ENCODE measurements around the gene PSAP.

PSAP gene

GRCh38 chr10:71824333-71824732 is 26.7 kb downstream of the PSAP start:
- no peak for DNase-seq

GRCh38 chr10:71823356-71823755 is 27.7 kb downstream of the PSAP start:
- DNase-seq, result no peak

- no peak for DNase-seq
These were observed 28.9 kb downstream of the PSAP start for GRCh38 chr10:71821909-71822763.

GRCh38 chr10:71820966-71821365 is 30.1 kb downstream of the PSAP start:
- no peak for DNase-seq

GRCh38 chr10:71819985-71820384 is 31.1 kb downstream of the PSAP start:
- no peak for DNase-seq

GRCh38 chr10:71819441-71819861 is 31.6 kb downstream of the PSAP start:
- no peak for DNase-seq

- no peak for DNase-seq
These were observed 32.3 kb downstream of the PSAP start for GRCh38 chr10:71818674-71819260.

GRCh38 chr10:71817831-71818655 is 33.0 kb downstream of the PSAP start:
- no peak for DNase-seq

GRCh38 chr10:71816936-71817618 is 34.0 kb downstream of the PSAP start:
- DNase-seq, result no peak

- no peak for DNase-seq
These were observed 34.6 kb downstream of the PSAP start for GRCh38 chr10:71816421-71816851.

- DNase-seq, result no peak
These were observed 35.4 kb downstream of the PSAP start for GRCh38 chr10:71815515-71816130.

GRCh38 chr10:71814922-71815411 is 36.1 kb downstream of the PSAP start:
- no peak for DNase-seq

GRCh38 chr10:71812913-71813590 is 38.0 kb downstream of the PSAP start:
- DNase-seq, result no peak

- peak; percentile 38 for DNase-seq
These were observed 38.8 kb downstream of the PSAP start for GRCh38 chr10:71812016-71812912.

GRCh38 chr10:71811351-71811750 is 39.7 kb downstream of the PSAP start:
- no peak for DNase-seq

- DNase-seq, result no peak
These were observed 40.9 kb downstream of the PSAP start for GRCh38 chr10:71810048-71810750.

GRCh38 chr10:71809628-71810027 is 41.4 kb downstream of the PSAP start:
- DNase-seq, result no peak

- no peak for DNase-seq
These were observed 43.2 kb downstream of the PSAP start for GRCh38 chr10:71807557-71808510.
